ENCODE results near the gene MDN1.

- TF ChIP-seq POLR2A (IDR thresholded peaks at IDR 0.05) = no peak
- TF ChIP-seq, protein P1, sequence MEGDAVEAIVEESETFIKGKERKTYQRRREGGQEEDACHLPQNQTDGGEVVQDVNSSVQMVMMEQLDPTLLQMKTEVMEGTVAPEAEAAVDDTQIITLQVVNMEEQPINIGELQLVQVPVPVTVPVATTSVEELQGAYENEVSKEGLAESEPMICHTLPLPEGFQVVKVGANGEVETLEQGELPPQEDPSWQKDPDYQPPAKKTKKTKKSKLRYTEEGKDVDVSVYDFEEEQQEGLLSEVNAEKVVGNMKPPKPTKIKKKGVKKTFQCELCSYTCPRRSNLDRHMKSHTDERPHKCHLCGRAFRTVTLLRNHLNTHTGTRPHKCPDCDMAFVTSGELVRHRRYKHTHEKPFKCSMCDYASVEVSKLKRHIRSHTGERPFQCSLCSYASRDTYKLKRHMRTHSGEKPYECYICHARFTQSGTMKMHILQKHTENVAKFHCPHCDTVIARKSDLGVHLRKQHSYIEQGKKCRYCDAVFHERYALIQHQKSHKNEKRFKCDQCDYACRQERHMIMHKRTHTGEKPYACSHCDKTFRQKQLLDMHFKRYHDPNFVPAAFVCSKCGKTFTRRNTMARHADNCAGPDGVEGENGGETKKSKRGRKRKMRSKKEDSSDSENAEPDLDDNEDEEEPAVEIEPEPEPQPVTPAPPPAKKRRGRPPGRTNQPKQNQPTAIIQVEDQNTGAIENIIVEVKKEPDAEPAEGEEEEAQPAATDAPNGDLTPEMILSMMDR (IDR thresholded peaks at IDR 0.05) = no peak
Measured at GRCh38 chr6:89745096-89745495, 74.5 kb downstream of the MDN1 start.
